HG02884 (cell line): ENCODE measurements around the gene CTSW.

ENCODE experiments used
- ATAC-seq: cut with Tn5 transposase; IDR thresholded peaks from one replicate; pipeline ENCODE4 v1.9.1; 2021; ENCODE audit warnings: mild to moderate bottlenecking, moderate library complexity; ENCODE audit not compliant: unreplicated experiment

The CTSW gene

DNA sequence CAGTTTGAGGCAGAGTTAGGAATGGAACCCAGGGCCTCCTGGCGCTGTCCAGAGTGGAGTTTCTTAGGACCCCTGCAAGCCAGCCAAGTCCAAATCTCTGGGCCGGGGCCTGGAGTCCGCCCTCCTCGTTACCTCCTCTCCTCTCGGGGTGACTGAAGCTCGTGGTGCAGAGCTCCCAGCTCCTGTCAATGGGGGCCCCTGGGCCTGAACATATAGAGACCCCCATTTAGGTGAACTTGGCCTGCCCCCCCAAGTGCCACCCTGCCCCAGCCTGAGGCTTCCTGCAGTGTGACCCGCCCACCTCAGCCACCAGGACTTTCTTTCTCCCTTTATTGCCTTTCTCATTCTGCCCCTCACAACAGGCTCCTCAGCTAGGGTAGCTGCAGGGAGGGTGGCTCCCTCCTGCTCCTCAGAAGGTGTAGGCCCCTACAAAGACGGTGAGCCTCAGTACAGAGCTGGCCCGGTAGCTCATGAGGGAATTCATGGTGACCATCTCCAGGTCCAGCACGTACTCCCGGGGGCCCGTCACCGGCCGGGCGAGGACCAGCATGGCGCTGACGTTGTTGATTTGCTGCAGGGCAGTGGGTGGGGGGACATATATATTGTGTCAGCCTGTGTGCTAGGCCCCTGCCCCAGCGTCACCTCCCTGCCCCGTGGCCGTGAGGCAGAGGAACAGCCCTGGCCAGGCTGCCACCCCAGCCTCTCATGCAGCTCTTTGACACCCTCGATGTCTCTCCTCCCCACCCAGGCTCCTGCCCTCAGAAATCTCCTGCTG lies 12.9 kb upstream of the CTSW start:
- ATAC-seq = no peak

- no peak for ATAC-seq
These were observed 12.2 kb upstream of the CTSW start for GRCh38 chr11:65867284-65868071.

DNA sequence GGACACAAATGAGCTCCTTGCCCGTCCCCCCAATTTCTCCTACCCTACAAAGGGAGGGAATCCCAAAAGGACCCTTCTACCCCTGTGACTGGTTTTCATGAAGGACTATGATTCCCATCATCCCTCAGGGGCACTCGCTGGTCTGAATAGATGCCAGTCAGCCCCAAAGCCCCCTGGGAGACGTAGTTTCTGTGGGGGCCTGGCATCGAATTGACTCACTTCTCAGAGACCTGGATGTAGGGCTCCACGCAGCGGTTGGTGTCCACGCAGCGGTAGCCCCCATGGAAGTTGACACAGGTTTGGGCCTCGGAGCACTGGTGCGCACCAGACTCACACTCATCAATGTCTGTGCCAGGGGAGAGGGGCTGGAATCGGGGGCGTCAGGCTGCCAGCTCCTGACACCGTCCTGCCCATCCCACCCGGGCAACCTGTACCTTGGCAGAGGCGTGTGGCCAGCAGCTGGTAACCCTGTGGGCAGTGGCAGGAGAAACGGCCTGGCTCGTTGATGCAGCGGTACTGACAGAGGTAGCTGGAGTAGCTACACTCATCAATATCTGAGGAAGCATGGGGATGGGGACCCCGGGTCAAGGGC lies 11.5 kb upstream of the CTSW start:
- no peak for ATAC-seq

- ATAC-seq = no peak
These were observed 10.7 kb upstream of the CTSW start for GRCh38 chr11:65868907-65869306.

DNA sequence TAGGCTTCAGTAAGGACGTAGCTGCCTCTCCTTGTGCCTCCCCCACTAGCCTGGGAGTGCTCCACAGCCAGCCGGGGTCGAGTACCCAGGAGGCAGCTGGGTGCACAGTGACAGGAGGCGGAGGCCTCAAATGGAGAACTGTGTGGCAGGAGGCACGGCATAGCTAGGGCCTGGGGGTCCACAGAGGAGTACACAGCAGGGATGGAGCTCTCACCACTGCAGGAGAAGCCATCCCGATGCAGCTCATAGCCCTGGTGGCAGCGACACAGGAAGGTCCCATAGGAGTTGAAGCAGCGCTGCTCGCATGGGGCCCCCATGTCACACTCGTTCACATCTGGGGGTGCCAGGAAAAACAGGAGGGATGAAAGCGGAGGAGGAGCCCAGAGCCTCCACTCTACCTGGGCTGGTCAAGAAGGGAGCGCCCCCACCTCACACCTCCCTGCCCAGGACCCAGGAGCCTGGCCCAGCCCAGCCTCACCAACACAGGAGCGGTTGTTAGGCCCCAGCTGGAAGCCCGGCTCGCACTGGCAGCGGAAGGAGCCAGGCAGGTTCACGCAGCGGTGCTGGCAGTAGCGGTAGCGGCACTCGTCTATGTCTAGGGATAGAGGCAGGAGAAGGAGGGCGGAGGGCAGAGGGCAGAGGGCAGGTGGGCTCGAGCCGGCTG lies 9.9 kb upstream of the CTSW start:
- no peak for ATAC-seq

- no peak for ATAC-seq
These were observed 9.4 kb upstream of the CTSW start for GRCh38 chr11:65870307-65870658.

- no peak for ATAC-seq
These were observed 8.6 kb upstream of the CTSW start for GRCh38 chr11:65870706-65871681.

DNA sequence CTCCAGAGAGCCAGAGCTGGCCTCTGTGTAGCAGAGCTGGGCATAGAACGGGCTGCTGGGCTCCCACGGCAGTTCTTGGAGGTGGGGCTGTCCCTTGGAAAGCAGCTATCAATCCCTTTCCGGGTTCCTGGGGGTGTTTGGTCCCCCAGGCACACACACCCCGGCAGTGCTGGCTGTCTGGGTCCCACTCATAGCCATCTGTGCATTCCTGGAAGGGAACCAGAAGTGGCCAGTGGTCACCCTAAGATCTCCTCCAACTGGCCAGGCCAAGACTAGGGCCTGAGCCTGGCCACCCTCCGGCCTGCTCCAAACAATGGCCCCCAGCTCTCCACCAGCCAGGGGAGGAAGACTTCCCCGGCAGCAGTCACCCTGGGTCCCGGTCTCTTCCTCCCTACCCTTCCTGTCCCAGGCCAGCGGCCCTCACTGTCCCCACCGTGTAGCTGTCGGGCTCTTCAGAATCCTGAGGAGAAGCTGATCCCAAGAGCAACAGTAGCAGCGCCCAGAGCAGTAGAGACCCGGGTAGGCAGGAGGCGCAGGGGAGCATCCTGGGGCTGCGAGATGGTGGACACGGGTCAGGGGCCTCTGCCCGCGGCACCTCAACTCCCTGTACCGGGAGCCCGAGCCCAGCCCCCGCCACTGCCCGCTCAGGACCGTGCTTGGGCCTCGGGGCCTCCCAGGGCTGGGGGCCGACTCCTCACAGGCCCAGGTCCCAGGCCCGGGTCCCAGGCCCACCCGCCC lies 7.7 kb upstream of the CTSW start:
- no peak for ATAC-seq

DNA sequence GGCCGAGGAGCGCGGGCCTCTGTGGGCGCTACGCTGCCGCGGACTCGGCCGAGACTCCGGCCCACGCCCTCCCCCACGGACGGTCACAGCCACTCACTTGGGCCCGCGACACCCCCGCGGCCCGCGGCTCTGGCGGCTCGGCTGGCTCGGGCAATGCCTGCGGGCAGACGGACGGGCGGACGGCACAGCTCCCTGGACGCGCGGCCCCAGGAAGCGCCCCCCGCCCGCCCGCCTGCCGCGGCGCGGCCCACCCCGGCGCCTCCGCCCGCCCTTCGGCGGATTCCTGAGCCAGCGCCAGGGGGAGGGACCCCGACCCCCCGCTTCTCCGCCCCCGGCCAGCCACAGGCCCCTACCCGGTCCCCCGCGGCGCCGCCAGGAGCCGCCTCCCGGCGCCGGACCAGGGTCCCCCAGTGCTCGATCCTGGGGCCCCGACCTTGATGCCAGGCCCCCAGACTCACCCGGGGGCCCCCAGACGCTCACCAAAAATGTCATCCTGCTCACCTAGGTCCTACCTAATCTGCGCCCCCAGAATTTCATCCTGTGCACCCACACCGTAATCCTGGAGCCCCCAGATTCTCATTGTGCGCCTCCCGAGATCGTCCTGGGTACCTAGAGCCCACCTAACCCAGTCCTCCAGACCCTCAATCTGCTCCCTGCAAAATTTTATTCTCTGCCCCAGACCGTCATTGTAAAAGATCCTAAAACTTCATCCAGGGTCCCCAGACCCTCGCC lies 6.9 kb upstream of the CTSW start, which contains the start of gene EFEMP2:
Gene EFEMP2 (minus strand): TSS at position 215 of the 732 bp plus-strand sequence. CDS start 446 bp downstream, outside the sequence.
- ATAC-seq = no peak

DNA sequence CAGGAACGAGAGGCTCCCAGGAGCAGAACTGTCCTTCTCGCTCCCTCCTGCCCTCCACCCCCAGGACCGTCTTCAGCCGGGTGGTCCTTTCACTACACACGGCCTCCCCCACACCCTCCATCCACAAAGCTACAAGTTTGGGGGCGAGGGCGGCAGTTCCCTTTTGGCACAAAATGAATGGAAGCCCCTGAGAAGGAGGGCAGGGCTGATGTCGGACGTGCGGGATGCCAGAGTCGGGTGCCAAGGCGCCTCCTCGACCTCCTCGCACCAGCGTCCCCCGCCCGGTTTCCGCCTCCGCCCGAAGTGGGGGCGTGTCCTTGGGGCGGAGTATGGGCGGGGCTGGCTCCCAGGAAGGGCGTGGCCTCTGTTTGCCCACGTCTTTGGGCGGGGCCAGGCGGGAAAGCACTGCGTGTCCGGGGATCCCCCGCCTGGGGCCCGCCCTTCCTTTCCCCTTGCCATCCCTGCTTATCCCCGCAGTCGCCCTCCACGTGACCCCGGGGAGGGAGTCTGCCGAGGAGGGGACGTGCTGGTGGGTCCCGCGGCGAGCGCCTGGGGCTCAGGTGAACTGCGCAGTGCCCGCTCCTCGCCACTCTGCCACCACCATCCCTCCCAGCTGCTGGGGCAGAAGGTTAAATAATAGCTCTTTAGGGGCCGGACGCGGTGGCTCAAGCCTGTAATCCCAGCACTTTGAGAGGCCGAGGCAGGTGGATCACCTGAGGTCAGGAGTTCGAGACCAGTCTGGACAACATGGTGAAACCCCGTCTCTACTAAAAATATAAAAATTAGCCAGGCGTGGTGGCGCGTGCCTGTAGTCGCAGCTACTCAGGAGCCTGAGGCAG lies 6.1 kb upstream of the CTSW start:
- ATAC-seq = no peak

- no peak for ATAC-seq
These were observed 390 bp downstream of the CTSW start for GRCh38 chr11:65880027-65880426.

- no peak for ATAC-seq
These were observed 1.3 kb downstream of the CTSW start for GRCh38 chr11:65880844-65881421.

DNA sequence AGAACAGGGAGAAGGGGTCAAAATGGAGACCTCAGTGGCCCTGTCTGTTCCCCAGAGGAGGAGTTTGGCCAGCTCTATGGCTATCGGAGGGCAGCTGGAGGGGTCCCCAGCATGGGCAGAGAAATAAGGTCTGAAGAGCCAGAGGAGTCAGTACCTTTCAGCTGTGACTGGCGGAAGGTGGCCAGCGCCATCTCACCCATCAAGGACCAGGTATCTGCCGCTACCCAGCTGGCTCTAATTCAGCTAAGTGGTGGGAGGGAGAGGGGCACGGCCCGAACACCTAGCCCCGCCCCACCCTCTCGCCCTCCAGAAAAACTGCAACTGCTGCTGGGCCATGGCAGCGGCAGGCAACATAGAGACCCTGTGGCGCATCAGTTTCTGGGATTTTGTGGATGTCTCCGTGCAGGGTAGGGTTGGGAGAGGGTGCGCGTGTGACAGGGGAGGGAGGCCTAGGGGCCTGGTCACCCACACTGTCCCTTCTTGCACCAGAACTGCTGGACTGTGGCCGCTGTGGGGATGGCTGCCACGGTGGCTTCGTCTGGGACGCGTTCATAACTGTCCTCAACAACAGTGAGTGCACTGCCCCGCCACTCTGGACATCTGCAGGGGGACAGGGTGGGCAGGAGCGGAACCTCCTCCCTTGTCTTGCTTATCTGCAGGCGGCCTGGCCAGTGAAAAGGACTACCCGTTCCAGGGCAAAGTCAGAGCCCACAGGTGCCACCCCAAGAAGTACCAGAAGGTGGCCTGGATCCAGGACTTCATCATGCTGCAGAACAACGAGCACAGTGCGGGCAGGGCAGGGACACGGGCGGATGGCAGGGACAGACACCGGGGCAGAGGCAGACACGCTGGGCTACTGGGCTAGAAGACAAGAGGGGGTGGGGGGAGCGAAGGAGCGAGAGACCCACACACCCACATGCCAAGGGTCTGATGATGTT lies 2.8 kb downstream of the CTSW start:
- no peak for ATAC-seq

DNA sequence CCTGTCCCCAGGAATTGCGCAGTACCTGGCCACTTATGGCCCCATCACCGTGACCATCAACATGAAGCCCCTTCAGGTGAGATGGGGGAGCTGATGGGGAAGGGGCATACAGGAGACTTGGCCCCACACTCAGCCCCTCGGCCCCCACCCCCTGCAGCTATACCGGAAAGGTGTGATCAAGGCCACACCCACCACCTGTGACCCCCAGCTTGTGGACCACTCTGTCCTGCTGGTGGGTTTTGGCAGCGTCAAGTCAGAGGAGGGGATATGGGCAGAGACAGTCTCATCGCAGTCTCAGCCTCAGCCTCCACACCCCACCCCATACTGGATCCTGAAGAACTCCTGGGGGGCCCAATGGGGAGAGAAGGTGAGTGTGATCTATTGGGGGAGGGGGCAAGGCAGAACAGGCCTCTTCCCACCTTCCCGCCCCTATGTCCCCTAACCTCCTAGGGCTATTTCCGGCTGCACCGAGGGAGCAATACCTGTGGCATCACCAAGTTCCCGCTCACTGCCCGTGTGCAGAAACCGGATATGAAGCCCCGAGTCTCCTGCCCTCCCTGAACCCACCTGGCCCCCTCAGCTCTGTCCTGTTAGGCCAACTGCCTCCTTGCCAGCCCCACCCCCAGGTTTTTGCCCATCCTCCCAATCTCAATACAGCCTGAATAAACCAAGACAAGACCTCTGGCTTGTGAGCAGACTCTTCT lies 3.6 kb downstream of the CTSW start:
- ATAC-seq = no peak

- ATAC-seq = no peak
These were observed 4.4 kb downstream of the CTSW start for GRCh38 chr11:65883786-65884715.
